ENCODE data around the gene NEDD4L. TPM values are rescaled to one million over a fixed set of nuclear protein-coding genes. Genes with fewer than 3 reads are reported as not detected.

NEDD4L gene
- total and polyA plus RNA-seq, 2 donors (not counting 1 experiment from before 2014, with no cell fraction given), result 10.3 to 25.7 TPM

GRCh38 chr18:58188996-58189395 lies 145.0 kb downstream of the NEDD4L start:
- no peak for DNase-seq
- Histone ChIP-seq H3K4me1 (ENCODE audit: control insufficient read depth in 2 of 2, insufficient read depth in 2 of 2, low read length in 2 of 2) (no peaks in the 10 kb centered on the region), H3K79me2 (ENCODE audit: control insufficient read depth, insufficient read depth, low read length) (no peaks in the 10 kb centered on the region), H3K4me2 (replicated peaks; ENCODE audit: low read depth, low read length, poor library complexity, severe bottlenecking) (no peak overlapping the region), H3K9ac (ENCODE audit: low read length) (no peak overlapping the region), H3K27ac (ENCODE audit: low read length in 2 of 2) (no peak overlapping the region), H3K27me3 (replicated peaks in 1 of 4; ENCODE audit: control extremely low read depth in 1 of 4, control insufficient read depth in 3 of 4, insufficient read depth in 4 of 4, low read length in 3 of 4) (no peaks in the 10 kb centered on the region), H3K4me3 (ENCODE audit: control extremely low read depth in 1 of 5, extremely low read depth in 1 of 5, insufficient read depth in 1 of 5, low read depth in 2 of 5, low read length in 4 of 5) (no peak overlapping the region), H3K9me3 (ENCODE audit: control extremely low read depth in 1 of 3, control insufficient read depth in 2 of 3, insufficient read depth in 1 of 3, low read length in 2 of 3) (no peaks in the 10 kb centered on the region), H2AFZ (ENCODE audit: insufficient read depth, low read depth, low read length, poor library complexity, severe bottlenecking) (no peak overlapping the region), H3K36me3 (replicated peaks in 1 of 2; ENCODE audit: control extremely low read depth in 1 of 2, control insufficient read depth in 1 of 2, extremely low read depth in 1 of 2, insufficient read depth in 2 of 2, low read length in 1 of 2) (no peaks in the 10 kb centered on the region), H4K20me1 (ENCODE audit: control insufficient read depth, insufficient read depth, low read length, poor library complexity, severe bottlenecking) (no peaks in the 10 kb centered on the region)
- H3K27me3 Mint-ChIP-seq, result no peaks in the 10 kb centered on the region
- CTCF ChIA-PET, result no interaction called here
- TF ChIP-seq EZH2 (IDR thresholded peaks at IDR 0.05; ENCODE audit: borderline replicate concordance, insufficient read depth, low read depth, low read length, poor library complexity, severe bottlenecking), result no peak
- TF ChIP-seq CTCF (IDR thresholded peaks at IDR 0.05), result no peak
- WGBS (ENCODE audit: insufficient coverage), result 97% methylated on average over 4 of the region's 5 CpGs
- ATAC-seq (ENCODE audit: low read depth), result no peak
- H3K27ac Mint-ChIP-seq, result no peak overlapping the region
- POLR2A ChIA-PET, result no interaction called here
- H3K4me3 Mint-ChIP-seq, result no peak overlapping the region
- H3K4me1 Mint-ChIP-seq, result no peaks in the 10 kb centered on the region
- H3K9me3 Mint-ChIP-seq (ENCODE audit: insufficient read depth), result no peaks in the 10 kb centered on the region
- intact Hi-C loops (cut with micrococcal nuclease), result no loop called here

- ChIA-PET POLR2A (no interaction called here), CTCF (interaction anchor here (0.6 to 2.9 kb wide), 3 partner anchors 10 to 309 kb away, joined by 3 to 13 read pairs (median 3); no protein-coding TSS in a partner anchor)
- H3K27ac ChIP-seq (ENCODE audit: low read length in 2 of 2), result no peak overlapping the region
- peaks cover 7 to 12% of the 10 kb centered on the region in 2 donors for H3K4me1 ChIP-seq (ENCODE audit: control insufficient read depth in 2 of 2, insufficient read depth in 2 of 2, low read length in 2 of 2)
- intact Hi-C loops (cut with micrococcal nuclease), result no loop called here
- no peaks in the 10 kb centered on the region for H3K36me3 ChIP-seq (replicated peaks in 1 of 2; ENCODE audit: control extremely low read depth in 1 of 2, control insufficient read depth in 1 of 2, extremely low read depth in 1 of 2, insufficient read depth in 2 of 2, low read length in 1 of 2)
- Mint-ChIP-seq H3K9me3 (ENCODE audit: insufficient read depth) (no peaks in the 10 kb centered on the region), H3K4me3 (no peak overlapping the region), H3K27ac (no peak overlapping the region), H3K4me1 (peaks cover 16% of the 10 kb centered on the region), H3K27me3 (no peaks in the 10 kb centered on the region)
- no peaks in the 10 kb centered on the region for H4K20me1 ChIP-seq (ENCODE audit: control insufficient read depth, insufficient read depth, low read length, poor library complexity, severe bottlenecking)
- no peak for DNase-seq
- TF ChIP-seq CTCF (IDR thresholded peaks at IDR 0.05), result no peak
- TF ChIP-seq EZH2 (IDR thresholded peaks at IDR 0.05; ENCODE audit: borderline replicate concordance, insufficient read depth, low read depth, low read length, poor library complexity, severe bottlenecking), result no peak
- H2AFZ ChIP-seq (ENCODE audit: insufficient read depth, low read depth, low read length, poor library complexity, severe bottlenecking), result no peak overlapping the region
- WGBS (ENCODE audit: insufficient coverage), result 100% methylated on average over 4 of the region's 5 CpGs
- no peak overlapping the region for H3K4me3 ChIP-seq (ENCODE audit: control extremely low read depth in 1 of 5, extremely low read depth in 1 of 5, insufficient read depth in 1 of 5, low read depth in 2 of 5, low read length in 4 of 5)
- H3K4me2 ChIP-seq (replicated peaks; ENCODE audit: low read depth, low read length, poor library complexity, severe bottlenecking), result no peak overlapping the region
- no peaks in the 10 kb centered on the region for H3K9me3 ChIP-seq (ENCODE audit: control extremely low read depth in 1 of 3, control insufficient read depth in 2 of 3, insufficient read depth in 1 of 3, low read length in 2 of 3)
- no peaks in the 10 kb centered on the region for H3K27me3 ChIP-seq (replicated peaks in 1 of 4; ENCODE audit: control extremely low read depth in 1 of 4, control insufficient read depth in 3 of 4, insufficient read depth in 4 of 4, low read length in 3 of 4)
- no peaks in the 10 kb centered on the region for H3K79me2 ChIP-seq (ENCODE audit: control insufficient read depth, insufficient read depth, low read length)
- ATAC-seq (ENCODE audit: low read depth), result no peak
- H3K9ac ChIP-seq (ENCODE audit: low read length), result no peak overlapping the region
These were observed 147.0 kb downstream of the NEDD4L start for GRCh38 chr18:58190842-58191530.

Data from B cell (primary cell).